HL-60/S4 (cell line): ENCODE data around the gene ELN.

ENCODE experiments used
- in situ Hi-C: fragments of 300-500 bp; cut with MboI; formaldehyde crosslinking; loops from 2 replicates; pipeline ENCODE4 v1.14.3; 2022; ENCODE audit warnings: low sequenced_read_pairs

Gene ELN

DNA sequence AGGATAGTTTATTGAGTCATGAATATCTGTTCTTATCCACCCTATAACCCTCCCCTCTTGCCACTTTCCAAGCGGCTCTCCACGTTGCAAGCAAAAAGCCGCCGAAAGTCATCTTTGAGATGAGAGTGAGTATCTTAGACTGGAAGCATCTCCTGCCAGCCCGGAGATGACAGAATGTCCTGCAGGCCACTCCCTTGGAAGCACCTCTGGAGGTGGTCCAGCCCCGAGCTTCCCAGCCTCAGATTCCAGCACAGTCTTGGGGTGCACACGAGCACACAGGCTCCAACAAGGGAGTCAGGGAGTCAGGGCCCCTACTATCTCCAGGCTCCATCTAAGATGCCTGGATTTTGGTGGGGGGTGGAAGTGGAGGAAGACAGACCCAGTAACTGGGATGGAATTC, 5.5 kb upstream of the ELN start:
- in situ Hi-C loops: loop anchor here (10.0 kb wide), 1 partner anchor 158 kb away; the partner anchor contains the start of gene TMEM270

DNA sequence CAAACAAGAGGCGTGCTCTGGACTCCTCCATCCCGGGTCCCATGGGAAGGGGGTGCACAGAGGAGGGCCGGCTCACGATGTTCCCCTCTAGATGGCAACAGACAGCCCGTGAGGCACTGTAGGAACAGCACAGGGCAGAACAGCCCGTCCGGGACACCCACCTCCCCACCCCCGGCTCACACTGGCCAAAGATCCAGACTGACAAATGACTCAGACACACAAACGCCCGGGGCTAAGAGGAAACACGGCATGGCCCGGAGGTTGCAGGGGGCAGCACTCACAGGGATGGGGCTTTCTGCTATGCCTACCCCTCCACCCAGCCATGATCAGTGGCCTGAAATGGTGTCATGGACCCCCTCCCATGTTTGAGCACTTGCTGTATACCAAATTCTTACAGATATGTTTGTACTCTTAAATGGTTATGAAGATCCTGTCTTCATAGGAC, 4.9 kb upstream of the ELN start:
- in situ Hi-C loops: loop anchor here (10.0 kb wide), 1 partner anchor 158 kb away; the partner anchor contains the start of gene TMEM270

DNA sequence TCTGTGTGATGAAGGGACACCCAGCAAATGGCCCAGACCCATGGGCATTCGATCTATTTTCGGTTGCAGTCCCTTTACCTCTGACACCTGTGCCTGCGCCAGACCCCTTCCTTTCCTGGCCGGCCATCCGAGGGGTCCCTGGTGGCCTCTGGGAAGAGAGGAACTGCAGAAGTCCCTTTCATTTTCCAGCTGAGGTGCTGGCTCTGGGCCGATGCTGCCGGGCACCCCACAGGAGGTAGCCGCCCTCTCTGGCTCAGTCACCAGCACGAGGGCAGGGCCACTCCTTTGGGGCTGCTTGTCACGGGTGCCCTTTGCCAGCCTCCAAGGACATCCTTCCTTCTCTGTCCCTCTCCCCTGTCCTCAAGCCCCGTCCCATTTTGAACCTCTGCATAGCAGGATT, 4.2 kb upstream of the ELN start:
- in situ Hi-C loops: loop anchor here (10.0 kb wide), 1 partner anchor 159 kb away; the partner anchor contains the start of gene TMEM270

DNA sequence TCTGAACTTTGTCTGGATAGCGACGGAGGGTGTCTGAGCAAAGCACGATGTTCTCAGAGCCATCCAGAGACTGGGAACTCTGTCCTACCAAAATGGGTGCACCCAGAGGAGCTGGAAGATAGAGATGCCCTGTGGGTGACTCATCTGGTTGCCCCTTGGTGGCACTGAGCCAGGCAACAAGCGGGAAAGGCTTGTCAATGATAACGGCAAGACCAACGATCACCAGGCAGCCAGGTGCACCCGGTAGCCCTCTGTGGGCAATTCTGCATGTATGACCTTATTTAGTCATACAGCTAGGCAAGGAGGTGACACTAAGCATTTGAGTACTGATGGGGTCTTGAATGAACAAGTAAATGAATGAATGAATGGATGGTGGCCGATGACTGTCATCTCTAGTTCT, 2.8 kb upstream of the ELN start:
- in situ Hi-C loops: loop anchor here (10.0 kb wide), 1 partner anchor 160 kb away; the partner anchor contains the start of gene TMEM270

DNA sequence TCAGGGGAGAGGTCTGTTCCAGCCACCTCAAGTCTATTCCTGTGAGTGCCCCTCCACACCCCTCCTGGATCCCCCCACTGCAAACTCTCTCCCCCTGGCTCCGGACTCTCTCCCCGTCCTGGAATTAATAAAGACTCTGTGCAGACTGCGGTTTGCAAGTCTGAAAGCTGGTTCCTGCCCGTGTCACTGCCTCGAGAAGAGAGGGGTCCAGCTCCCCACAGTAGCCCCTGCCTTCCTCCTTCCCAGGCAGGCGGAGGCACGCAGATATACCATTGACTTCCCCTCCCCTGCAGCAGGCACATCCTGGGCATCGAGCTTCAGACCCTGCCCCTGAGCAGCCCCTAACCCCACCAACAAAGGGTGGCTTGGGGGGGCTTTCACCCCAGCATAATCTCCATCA, 2.2 kb upstream of the ELN start:
- in situ Hi-C loops: loop anchor here (10.0 kb wide), 1 partner anchor 161 kb away; the partner anchor contains the start of gene TMEM270

DNA sequence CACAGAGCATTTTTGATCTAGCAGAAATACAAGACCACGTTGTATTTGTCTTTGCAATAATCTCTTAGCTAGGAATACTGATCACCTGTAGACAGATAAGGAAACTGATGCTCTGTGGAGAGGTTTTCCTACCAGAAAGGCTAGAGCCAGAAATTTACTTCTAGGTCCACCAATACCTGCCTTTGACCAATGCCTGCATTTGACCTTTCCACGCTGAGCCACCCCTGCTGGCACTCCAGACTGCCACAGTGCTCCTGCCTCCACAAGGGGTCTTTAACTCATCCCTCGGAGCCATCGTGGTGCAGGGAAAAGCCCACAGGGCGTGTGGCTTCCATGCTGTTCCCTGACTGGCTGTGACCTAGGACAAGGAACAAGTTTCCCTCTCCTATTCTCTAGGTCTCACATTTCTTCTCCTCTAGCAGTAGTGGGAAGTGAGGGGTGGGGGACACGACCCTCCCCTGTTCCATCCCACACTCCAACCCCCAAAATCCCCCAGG, 1.5 kb upstream of the ELN start:
- in situ Hi-C loops: loop anchor here (10.0 kb wide), 1 partner anchor 162 kb away; the partner anchor contains the start of gene TMEM270

DNA sequence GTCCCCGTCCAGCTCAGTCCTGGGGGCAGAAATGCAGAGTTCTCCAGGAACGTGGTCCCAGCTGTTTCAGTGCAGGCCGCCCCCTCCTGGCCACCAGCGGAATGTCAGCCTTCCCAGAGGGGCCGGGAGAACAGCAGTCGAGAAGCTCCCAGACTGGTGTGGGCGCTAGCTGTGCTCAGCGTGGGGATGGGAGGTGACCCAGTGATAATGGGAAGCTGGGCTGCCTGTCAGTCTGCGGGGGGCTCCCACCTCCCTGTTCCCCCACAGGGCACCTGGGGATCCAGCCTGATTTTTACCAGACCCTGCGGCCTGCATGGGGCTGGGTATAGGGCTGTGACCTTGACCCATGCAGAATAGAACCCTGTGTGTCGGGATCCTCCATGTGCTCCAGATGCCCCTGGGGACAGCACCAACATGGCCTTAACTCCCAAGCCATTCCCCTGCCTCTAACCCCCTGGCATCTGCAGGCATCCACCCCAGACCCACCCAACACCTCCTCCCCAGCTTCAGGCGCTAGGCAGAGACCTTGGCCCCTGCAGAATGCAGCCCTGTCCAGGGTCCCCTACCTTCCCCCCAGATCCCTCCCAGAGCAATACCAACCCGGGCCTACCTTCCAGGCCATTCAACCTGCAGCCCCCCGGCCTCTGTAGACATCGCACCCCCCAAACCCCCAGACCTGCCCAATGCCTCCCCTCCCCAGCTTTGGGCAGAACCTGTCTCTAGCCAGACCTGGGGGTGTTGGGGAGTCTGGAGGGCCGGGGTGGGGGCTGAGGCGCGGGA, 880 bp upstream of the ELN start:
- in situ Hi-C loops: loop anchor here (10.0 kb wide), 1 partner anchor 162 kb away; the partner anchor contains the start of gene TMEM270

DNA sequence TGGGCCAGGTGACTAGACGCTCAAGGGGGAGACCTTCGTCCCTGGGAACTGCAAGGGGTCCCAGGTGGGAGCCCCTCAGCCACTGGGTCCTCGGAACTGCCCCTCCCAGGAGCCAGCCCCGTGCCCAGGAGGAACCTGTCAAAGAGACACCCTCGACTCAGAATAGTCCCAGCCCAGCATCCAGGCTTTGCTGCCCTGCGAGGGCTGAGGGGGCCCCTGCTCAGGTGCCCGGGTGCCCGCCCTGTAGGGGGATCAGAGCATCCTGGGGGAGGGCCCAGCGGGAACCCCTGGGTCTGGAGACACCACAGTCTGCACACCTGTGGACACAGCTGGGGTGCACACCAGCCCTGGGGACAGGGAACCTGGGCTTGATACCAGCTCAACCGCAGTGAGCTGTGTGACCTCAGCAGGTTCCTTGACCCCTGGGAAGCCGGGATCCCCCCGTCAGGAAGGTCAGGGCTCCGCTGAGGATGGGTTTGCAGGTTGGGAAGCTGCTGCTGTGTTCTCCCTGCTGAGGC, 407 bp downstream of the ELN start:
- in situ Hi-C loops: loop anchor here (10.0 kb wide), 1 partner anchor 164 kb away; the partner anchor contains the start of gene TMEM270

DNA sequence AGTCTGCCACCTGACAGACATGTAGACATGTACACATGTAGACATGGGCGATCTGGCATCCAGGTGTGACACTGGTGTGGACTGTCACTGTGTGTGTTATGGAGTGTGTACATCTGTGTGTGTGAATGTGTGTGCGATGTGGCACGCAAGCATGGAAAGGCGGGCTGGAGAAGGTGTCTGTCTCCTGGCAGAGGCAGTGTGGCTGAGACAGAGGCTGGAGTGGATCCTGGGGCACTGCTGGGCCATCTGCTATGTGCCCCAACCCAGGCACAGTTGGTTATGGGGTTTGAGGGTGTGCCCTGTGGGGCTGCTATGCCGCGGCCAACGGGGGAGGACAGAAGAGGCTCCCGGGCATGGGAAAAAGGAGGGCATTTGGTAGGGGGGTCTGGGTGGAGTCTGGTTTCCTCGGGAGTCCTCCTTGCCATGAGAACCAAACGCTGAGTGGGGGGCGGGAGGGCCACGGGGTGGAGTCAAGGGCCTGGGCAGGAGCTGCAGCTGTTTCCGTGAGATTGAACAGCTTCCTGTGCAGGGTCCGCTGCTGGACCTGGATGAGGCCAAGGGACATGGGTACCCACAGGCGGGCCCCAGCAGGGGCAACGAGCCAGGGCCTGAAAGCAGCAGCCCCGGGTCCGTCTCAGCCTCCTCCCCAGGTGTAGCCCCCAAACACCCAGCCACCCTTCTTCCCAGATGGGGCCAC, 1.3 kb downstream of the ELN start:
- in situ Hi-C loops: loop anchor here (10.0 kb wide), 1 partner anchor 164 kb away; the partner anchor contains the start of gene TMEM270

DNA sequence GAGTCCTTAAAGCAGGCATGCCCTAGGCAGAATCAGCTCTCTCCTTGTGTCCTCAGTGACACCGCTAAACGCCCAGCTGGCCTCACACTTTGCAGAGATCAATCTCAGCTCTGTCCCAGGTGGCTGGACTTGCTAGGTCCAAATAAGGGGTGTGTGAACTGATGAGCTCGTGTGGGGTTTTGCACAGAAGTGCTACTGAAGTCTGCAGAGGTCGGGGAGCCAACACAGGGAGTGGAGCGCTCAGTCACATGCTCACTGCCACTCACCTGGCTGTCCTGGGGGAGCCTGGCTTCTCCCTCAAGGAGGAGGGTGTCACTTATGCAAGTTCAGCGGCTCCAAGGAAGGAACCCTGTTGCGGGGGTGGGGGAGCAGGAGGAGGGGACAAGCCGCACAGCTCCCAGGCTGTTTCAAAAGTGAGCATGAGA, 2.0 kb downstream of the ELN start:
- in situ Hi-C loops: loop anchor here (10.0 kb wide), 1 partner anchor 165 kb away; the partner anchor contains the start of gene TMEM270

DNA sequence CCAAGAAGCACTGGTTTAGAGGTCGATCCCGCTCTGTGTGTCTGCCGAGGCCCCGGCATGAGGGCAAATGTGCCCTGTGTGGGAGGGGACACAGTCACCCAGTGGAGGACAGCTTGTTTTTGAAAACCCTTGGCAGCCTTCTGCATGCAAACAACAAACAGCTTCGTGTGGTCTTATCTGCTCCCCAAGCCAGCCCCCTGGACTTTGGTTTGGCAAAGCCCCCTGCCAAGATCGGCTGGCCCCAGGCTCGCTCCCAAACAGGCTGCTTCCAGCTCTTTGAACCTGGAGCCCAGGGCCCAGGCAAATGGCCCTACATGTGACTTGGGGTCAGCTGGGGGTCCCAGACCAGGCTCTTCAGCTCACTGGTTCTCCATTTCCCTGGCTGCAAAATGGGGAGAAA, 2.9 kb downstream of the ELN start:
- in situ Hi-C loops: no loop called here

DNA sequence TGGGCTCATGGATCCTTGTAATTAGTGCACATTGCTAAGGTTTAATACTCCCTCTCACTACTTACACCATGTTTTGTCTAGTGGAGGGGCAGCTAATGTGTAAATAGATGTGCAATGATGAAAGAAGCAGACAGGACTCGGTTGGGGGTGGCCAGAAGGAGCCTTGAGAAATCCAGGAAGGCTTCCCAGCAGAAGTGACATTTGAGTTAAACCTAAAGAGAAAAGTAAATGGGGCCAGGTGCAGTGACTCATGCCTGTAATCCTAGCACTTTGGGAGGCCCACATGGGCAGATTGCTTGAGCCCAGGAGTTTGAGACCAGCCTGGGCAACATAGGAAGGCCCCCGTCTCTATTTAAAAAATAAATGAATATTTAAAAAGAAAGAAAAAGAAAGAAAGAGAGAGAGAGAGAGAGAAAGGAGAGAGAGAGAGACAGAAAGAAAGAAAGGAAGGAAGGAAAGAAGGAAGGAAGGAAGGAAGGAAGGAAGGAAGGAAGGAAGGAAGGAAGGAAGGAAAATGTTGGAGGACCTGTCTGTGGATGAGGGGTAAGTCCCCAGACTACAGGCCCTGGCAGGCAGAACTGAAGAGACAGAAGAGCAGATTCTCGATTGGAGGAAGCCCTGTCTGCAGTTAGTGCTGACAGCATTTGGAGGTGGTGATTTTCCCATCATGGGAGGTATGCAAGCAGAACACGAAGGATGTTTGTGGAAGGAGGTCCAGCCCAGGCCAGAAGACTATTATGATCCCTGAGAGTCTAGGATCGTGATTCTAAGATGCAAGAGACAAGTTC, 3.6 kb downstream of the ELN start:
- in situ Hi-C loops: no loop called here

DNA sequence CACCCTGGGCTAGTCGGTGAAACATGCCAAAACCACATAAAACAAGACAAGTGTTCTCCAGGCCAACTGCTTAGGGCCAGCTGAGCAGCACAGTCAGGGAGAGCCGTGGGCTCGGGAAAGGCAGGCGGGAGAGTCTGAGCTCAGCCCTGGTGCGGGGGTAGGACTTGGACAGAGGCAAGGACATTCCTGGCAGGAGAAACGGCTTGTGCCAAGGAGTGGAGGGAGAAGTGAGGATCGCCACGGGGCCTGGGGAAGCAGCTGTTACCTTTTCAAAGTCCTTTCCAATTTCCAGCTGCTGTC, 4.2 kb downstream of the ELN start:
- in situ Hi-C loops: no loop called here

DNA sequence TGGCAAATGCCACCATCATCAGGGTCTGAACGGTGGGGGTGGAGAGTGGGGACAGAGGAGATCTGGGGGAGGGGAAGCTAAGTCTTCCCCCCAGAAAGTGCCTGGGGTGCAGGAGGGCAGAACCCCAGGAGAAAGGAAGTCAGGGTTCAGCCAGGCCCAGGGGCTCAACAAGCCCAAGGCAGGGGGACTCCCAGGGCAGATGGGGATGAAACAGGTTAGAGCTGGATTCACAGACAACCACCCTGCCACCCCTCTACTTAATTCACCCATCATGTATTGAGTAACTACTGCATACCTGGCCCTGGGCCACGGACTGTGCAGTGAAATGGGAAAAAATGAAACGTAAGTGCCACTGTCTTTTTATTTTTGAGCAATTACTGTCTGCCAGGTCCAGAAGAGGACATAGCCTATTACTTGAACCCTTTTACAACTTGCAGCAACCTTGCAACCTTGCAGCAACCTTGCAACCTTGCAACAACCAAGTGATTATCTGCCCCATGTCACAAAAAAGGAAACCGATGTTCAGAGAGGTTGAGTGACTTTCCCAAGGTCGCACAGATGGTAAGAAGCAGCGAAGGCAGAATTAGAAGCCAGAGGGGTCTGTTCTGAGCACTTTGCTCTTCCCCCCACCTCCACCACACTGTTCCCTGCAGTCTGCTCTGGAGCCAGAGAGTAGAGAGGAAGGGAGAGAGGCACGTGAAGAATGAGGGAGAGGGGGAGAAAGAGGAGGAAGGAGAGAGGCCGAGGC, 4.8 kb downstream of the ELN start:
- in situ Hi-C loops: no loop called here

DNA sequence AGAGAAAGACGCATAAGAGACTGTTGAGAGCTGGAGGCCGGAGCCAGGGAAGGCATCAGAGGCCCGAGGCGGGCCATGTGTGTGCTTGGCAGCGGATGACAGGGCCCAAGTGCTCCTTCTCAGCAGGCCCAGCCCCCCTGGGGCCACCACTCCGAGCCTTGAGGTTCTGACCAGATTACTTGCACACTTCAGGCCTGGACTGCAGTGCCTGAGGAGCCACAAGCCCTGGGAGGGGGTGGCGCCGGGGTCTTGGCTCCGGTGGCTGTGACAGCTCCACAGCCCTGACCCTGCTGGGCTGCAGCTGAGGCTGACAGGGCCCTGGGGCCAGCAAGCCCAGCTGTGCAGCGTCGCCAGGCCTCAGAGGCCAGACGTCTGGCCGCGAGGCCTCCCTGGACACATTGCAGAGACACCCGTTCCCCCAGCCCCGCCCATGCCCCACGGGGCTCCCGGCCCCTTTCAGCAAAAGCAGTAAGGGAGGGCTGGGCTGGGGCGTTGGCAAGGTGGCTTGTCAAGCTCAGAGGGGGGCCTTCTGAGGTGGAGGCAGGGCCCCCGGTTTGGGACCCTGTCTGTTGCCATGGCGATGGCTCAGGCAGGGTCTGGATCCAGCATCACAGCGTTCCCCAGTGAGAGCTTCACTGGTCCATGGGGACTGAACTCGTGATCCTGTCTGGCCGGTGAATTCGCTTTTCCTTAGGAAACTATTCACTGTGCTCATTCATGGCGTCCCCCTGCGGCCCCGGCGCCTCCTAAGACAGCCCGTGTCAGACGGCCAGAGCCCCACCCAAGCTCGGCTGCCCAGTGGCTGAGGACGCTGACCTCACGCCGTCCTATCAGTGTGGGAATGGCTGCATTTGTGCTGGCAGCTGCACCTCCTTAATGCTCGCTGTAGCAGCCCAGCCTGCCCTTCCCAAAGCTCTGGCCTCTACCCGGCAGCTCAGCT, 5.7 kb downstream of the ELN start:
- in situ Hi-C loops: no loop called here

DNA sequence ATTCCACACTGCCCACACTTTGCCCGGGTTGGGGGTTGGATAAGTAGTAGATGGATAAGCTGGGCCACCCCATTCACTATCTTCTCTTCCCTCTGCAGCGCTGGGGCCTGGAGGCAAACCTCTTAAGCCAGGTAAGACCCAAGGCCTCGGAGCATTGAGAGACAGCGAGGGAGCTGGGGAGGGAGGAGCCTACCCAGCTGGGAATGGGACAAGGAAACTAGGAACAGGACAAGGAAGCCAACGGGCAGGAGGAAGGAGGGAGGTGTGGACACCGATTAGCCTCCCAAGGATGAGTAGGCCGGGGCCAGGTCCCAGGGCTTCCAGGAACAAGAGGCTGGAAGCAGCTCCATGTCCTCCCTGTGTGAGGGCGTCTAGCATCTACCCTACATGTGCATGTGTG, 9.6 kb downstream of the ELN start:
- in situ Hi-C loops: no loop called here

DNA sequence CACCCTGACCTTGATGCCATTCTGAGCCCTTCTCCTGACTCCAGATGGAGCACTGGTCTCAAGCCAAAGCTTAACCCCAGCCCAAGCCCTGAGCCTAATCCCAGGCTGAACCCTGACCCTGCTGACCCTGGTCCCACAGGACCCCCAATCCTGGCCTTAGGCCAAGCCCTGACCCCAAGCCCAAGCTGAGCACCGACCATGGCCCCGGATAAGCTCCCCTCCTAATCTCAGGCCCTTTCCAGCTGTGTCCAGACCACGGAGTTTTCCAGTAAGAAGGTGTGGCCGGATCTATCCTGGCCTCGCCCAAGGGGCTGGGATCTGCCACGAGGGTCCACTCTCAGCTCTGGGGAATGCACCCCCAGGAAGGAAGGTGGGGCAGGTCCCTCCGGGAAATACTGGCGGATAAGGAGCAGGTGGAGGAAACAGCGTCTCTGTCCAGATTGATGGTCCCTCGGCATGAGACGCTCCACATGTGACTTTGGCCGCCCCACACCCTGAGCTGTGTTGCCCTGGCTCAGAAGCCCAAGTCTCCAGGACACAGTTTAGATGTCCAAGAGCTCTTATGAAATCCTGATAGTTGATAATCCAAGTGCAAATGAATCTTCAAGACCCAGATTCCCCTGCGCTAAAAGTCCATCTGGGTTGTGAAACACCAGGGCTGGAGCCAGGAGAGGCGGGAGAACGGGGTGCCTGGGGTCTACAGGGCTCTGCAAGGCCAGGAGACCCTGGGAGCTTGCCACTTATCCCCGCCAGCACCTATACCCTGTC, 10.4 kb downstream of the ELN start:
- in situ Hi-C loops: no loop called here

DNA sequence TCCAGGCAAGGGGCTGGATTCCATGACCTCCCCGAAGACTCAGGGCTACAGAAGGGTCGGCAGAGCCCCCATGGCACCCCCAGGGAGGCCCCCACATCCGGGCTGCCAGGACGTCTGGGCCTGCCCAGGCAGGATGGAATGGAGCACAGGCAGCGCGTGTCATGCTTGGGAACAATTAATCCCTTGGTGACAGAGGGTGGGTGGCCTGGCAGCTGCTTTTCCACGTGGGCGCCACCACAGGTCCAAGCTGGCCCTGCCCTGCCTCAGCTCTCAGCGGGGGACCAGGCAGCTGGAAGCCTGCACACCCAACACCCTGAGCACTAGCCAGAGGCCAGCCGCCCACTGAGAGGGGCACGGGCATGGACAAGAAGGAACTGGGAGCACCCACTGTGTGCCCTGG, 11.4 kb downstream of the ELN start:
- in situ Hi-C loops: no loop called here
